NB4 (cell line): Measurements from ENCODE around the gene OSER1.

Source experiments
- DNase-seq: peaks from one replicate; pipeline ENCODE4 v3.0.0; 2010; ENCODE audit warnings: low read depth
- H3K4me3 ChIP-seq: one replicate; pipeline ENCODE4 v1.5.1; 2011; ENCODE audit warnings: mild to moderate bottlenecking, low read depth, low read length, moderate library complexity
- CTCF ChIP-seq: IDR thresholded peaks from one replicate; pipeline ENCODE4 v1.5.1; 2012; ENCODE audit warnings: low read depth, low read length
- MAX ChIP-seq: IDR thresholded peaks from 2 replicates; pipeline ENCODE4 v1.6.1; 2011; ENCODE audit warnings: low read depth, low read length
- MYC ChIP-seq: IDR thresholded peaks from 2 replicates; pipeline ENCODE4 v1.6.1; 2011; ENCODE audit warnings: low read depth, low read length
- POLR2A ChIP-seq: IDR thresholded peaks from 2 replicates; pipeline ENCODE4 v1.6.1; 2011; ENCODE audit warnings: mild to moderate bottlenecking; ENCODE audit not compliant: insufficient read length; ENCODE audit errors: extremely low read depth

OSER1 gene

GRCh38 chr20:44212792-44213191, 2.2 kb upstream of the OSER1 start:
- no peak for DNase-seq
- no peak overlapping the region for H3K4me3 ChIP-seq
- TF ChIP-seq MYC (no peak), CTCF (no peak), POLR2A (no peak), MAX (no peak)

- peak; percentile 26 for DNase-seq
- H3K4me3 ChIP-seq: peak overlapping the region; percentile 83
- TF ChIP-seq POLR2A: no peak
- no peak for TF ChIP-seq MYC
- TF ChIP-seq MAX: no peak
- TF ChIP-seq CTCF: no peak
Observed at GRCh38 chr20:44211177-44212039, 837 bp upstream of the OSER1 start.

- peak overlapping the region; percentile 94 for H3K4me3 ChIP-seq
- no peak for TF ChIP-seq MAX
- DNase-seq: peak; percentile 72
Observed at GRCh38 chr20:44209686-44210405, 725 bp downstream of the OSER1 start.

- DNase-seq: no peak
- TF ChIP-seq POLR2A (no peak), MYC (no peak), CTCF (no peak), MAX (no peak)
- peak overlapping the region; percentile 94 for H3K4me3 ChIP-seq
Observed at GRCh38 chr20:44208770-44209169, 1.8 kb downstream of the OSER1 start.

GRCh38 chr20:44208165-44208564, 2.4 kb downstream of the OSER1 start:
- no peak for TF ChIP-seq POLR2A
- TF ChIP-seq CTCF: no peak
- TF ChIP-seq MAX: no peak
- no peak for TF ChIP-seq MYC
- no peak overlapping the region for H3K4me3 ChIP-seq
- DNase-seq: no peak

GRCh38 chr20:44207126-44207723, 3.3 kb downstream of the OSER1 start:
- TF ChIP-seq CTCF (no peak), POLR2A (no peak), MYC (no peak), MAX (no peak)
- peak overlapping the region; percentile 15 for H3K4me3 ChIP-seq
- no peak for DNase-seq
